GM23338 (cell line): ENCODE results near the gene POLDIP2. TPM values are rescaled to one million over a fixed set of nuclear protein-coding genes. Genes with fewer than 3 reads are reported as not detected.

Source experiments
- ATAC-seq: fragments of 200-7000 bp; cut with Tn5 transposase; 3 replicates; pipeline ENCODE4 v1.9.1; 2020
- DNase-seq: peaks from one replicate; pipeline ENCODE4 v3.0.0-alpha.2; 2015; ENCODE audit warnings: low spot score
- H2AFZ ChIP-seq: fragments of 200-600 bp; sonication (generic); 2 replicates; pipeline ENCODE4 v1.8.0; 2016; ENCODE audit warnings: antibody characterized with exemption, mild to moderate bottlenecking, moderate library complexity
- H3F3A ChIP-seq: fragments of 200-600 bp; sonication (generic); replicated peaks from 2 replicates; pipeline ENCODE4 v1.8.0; 2017; ENCODE audit warnings: antibody characterized with exemption, mixed run types, low read depth
- H3K27ac ChIP-seq: fragments of 200-600 bp; sonication (generic); 2 replicates; pipeline ENCODE4 v1.6.1; 2016; ENCODE audit warnings: low read depth
- H3K27me3 ChIP-seq: fragments of 200-600 bp; sonication (generic); 2 replicates; pipeline ENCODE4 v1.8.0; 2016; ENCODE audit warnings: mild to moderate bottlenecking, mixed run types, moderate library complexity; ENCODE audit not compliant: insufficient read depth
- H3K36me3 ChIP-seq: fragments of 200-600 bp; sonication (generic); 2 replicates; pipeline ENCODE4 v1.8.0; 2016; ENCODE audit warnings: mild to moderate bottlenecking; ENCODE audit not compliant: insufficient read depth
- H3K4me1 ChIP-seq: fragments of 200-600 bp; sonication (generic); 2 replicates; pipeline ENCODE4 v1.8.0; 2016; ENCODE audit warnings: mild to moderate bottlenecking, moderate library complexity; ENCODE audit not compliant: insufficient read depth
- H3K4me2 ChIP-seq: fragments of 200-600 bp; sonication (generic); 2 replicates; pipeline ENCODE4 v1.7.1; 2017; ENCODE audit warnings: mixed run types
- H3K4me3 ChIP-seq: fragments of 200-600 bp; sonication (generic); 2 replicates; pipeline ENCODE4 v1.6.1; 2016; ENCODE audit warnings: mixed run types
- H3K79me2 ChIP-seq: fragments of 200-600 bp; sonication (generic); replicated peaks from 2 replicates; pipeline ENCODE4 v1.8.0; 2017; ENCODE audit warnings: mild to moderate bottlenecking; ENCODE audit not compliant: insufficient read depth
- H3K9me2 ChIP-seq: fragments of 200-600 bp; sonication (generic); 2 replicates; pipeline ENCODE4 v1.8.0; 2017; ENCODE audit not compliant: insufficient read depth
- H4K20me1 ChIP-seq: fragments of 200-600 bp; sonication (generic); replicated peaks from 2 replicates; pipeline ENCODE4 v1.8.0; 2017; ENCODE audit warnings: mild to moderate bottlenecking; ENCODE audit not compliant: insufficient read depth
- H3K27ac Mint-ChIP-seq: 2 replicates; pipeline ENCODE4 v1.8.0; 2020; ENCODE audit warnings: inconsistent platforms, mild to moderate bottlenecking, moderate library complexity, mixed read lengths
- H3K27me3 Mint-ChIP-seq: 3 replicates; pipeline ENCODE4 v1.8.0; 2022; ENCODE audit warnings: low read depth, mild to moderate bottlenecking, moderate library complexity, mixed read lengths, inconsistent platforms; ENCODE audit not compliant: insufficient read depth, poor library complexity
- H3K36me3 Mint-ChIP-seq: 3 replicates; pipeline ENCODE4 v1.8.0; 2021; ENCODE audit warnings: low read depth, mild to moderate bottlenecking, inconsistent platforms, moderate library complexity, mixed read lengths
- H3K4me1 Mint-ChIP-seq: 3 replicates; pipeline ENCODE4 v1.8.0; 2020; ENCODE audit warnings: mild to moderate bottlenecking, inconsistent platforms, mixed read lengths
- H3K4me3 Mint-ChIP-seq: 3 replicates; pipeline ENCODE4 v1.8.0; 2021; ENCODE audit warnings: moderate library complexity, mild to moderate bottlenecking, inconsistent platforms, mixed read lengths
- H3K9me3 Mint-ChIP-seq: 3 replicates; pipeline ENCODE4 v1.8.0; 2020; ENCODE audit warnings: moderate library complexity, mild to moderate bottlenecking, inconsistent platforms, mixed read lengths
- EZH2 ChIP-seq: fragments of 200-600 bp; sonication (generic); IDR thresholded peaks from one replicate; pipeline ENCODE4 v1.8.0; 2017; ENCODE audit warnings: antibody characterized with exemption, mild to moderate bottlenecking, low read depth; ENCODE audit not compliant: unreplicated experiment
- NANOG ChIP-seq: IDR thresholded peaks from 2 replicates; pipeline ENCODE4 v1.6.1; 2016; ENCODE audit warnings: antibody characterized with exemption, borderline replicate concordance
- STAT1 ChIP-seq: IDR thresholded peaks from one replicate; pipeline ENCODE4 v1.6.1; 2016; ENCODE audit warnings: antibody characterized with exemption; ENCODE audit not compliant: unreplicated experiment
- ZNF114 ChIP-seq: fragments of 250-450 bp; sonication (Bioruptor Pico); IDR thresholded peaks from 2 replicates; pipeline ENCODE4 v1.5.0; 2020; ENCODE audit warnings: mild to moderate bottlenecking, moderate library complexity
- ZNF331 ChIP-seq: fragments of 250-450 bp; sonication (Bioruptor Pico); IDR thresholded peaks from 2 replicates; pipeline ENCODE4 v1.5.0; 2020; ENCODE audit warnings: low read depth, mild to moderate bottlenecking, moderate library complexity
- ZNF462 ChIP-seq: fragments of 250-450 bp; sonication (Bioruptor Pico); IDR thresholded peaks from 2 replicates; pipeline ENCODE4 v1.5.0; 2020; ENCODE audit warnings: mild to moderate bottlenecking, moderate library complexity
- polyA plus RNA-seq: library from polyadenylated mRNA; unstranded; fragments of >200 nt; fragmentation: Nextera tagmentation; extraction: Ambion mirVana; gene quantifications from 2 replicates; pipeline ENCODE4 v1.2.1, GENCODE V29; 2016
- total RNA-seq: library from RNA; depleted of rRNA; stranded (reverse); fragments of >200 nt; shearing (Covaris generic); gene quantifications from 2 replicates; pipeline ENCODE4 v1.2.3, GENCODE V29; 2014

Gene POLDIP2
- total and polyA plus RNA-seq, 2 experiments from 2014 or later: 45.7 to 77.1 TPM

DNA sequence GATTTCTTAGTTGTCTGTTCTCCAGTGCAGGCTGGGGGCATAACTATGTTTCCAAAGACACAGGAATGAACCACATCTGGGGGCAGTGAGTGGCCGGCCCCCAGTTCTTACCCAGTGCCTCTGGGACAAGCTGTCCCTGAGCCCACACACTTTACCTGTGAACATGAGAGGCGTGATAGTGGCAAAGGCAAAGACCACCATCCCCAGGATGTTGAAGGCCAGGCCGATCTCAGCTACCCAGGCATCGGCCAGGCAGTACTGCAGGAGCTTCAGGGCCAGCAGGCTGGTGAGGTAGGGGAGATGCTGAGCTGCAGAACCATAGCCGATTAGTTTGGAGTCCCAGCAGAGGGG lies 47.1 kb upstream of the POLDIP2 start:
- H3K27ac Mint-ChIP-seq: no peak overlapping the region

More for the DNA sequence above, 47.1 kb upstream of the POLDIP2 start:
- no peak for ATAC-seq
- TF ChIP-seq NANOG (no peak), EZH2 (no peak), ZNF331 (CRISPR knock-in tag) (no peak), ZNF114 (no peak), ZNF462 (no peak), STAT1 (no peak)
- peaks cover 67% of the 10 kb centered on the region for H3K4me1 Mint-ChIP-seq
- no peak for DNase-seq
- Histone ChIP-seq H3K27ac (no peak overlapping the region), H3K4me2 (peak overlapping the region; percentile 92), H3K27me3 (peaks cover 16% of the 10 kb centered on the region), H3K4me1 (peaks cover 72% of the 10 kb centered on the region), H2AFZ (no peak overlapping the region), H3K36me3 (no peaks in the 10 kb centered on the region), H3K79me2 (no peaks in the 10 kb centered on the region), H3F3A (peaks cover 17% of the 10 kb centered on the region), H3K9me2 (no peaks in the 10 kb centered on the region), H4K20me1 (no peaks in the 10 kb centered on the region), H3K4me3 (no peak overlapping the region)
- peak overlapping the region; percentile 77; the same call in 2 of the 3 replicates for H3K4me3 Mint-ChIP-seq
- peaks cover 16% of the 10 kb centered on the region for H3K36me3 Mint-ChIP-seq
- no peaks in the 10 kb centered on the region; the same call in 2 of the 3 replicates for H3K9me3 Mint-ChIP-seq
- H3K27me3 Mint-ChIP-seq: peaks cover 32% of the 10 kb centered on the region
